ENCODE measurements around the gene JAKMIP3. TPM values are rescaled to one million over a fixed set of nuclear protein-coding genes. Genes with fewer than 3 reads are reported as not detected.

Gene JAKMIP3
- total and polyA plus RNA-seq, 10 of the 15 experiments (the other 5 are each of a cell fraction or from before 2014, with no cell fraction given), result 0.01 TPM; not detected in 7

GRCh38 chr10:132107949-132108877, 42.5 kb downstream of the JAKMIP3 start:
- no TSS peak for BruUV-seq (replicated peaks)
- TF ChIP-seq PAX8 (IDR thresholded peaks at IDR 0.05) (no peak), RUNX3 (IDR thresholded peaks at IDR 0.05; ENCODE audit: low read length) (no peak), FOXK2 (IDR thresholded peaks at IDR 0.05) (no peak), POLR2A (IDR thresholded peaks at IDR 0.05; ENCODE audit: low read depth, low read length) (no peak), SMARCA5 (IDR thresholded peaks at IDR 0.05) (no peak), RFX5 (IDR thresholded peaks at IDR 0.05; ENCODE audit: low read depth, low read length) (no peak), SUZ12 (IDR thresholded peaks at IDR 0.05; ENCODE audit: unreplicated experiment) (no peak), POU2F2 (IDR thresholded peaks at IDR 0.05; ENCODE audit: borderline replicate concordance, low read depth, low read length) (no peak), ZNF622 (IDR thresholded peaks at IDR 0.05) (no peak), BACH1 (IDR thresholded peaks at IDR 0.05; ENCODE audit: borderline replicate concordance) (no peak), CEBPB (IDR thresholded peaks at IDR 0.05; ENCODE audit: borderline replicate concordance in 1 of 2, low read depth in 2 of 2, low read length in 2 of 2) (no peak), ETV6 (conservative IDR thresholded peaks at IDR 0.05 in 1 of 2, IDR thresholded peaks at IDR 0.05 in 1 of 2; ENCODE audit: borderline replicate concordance in 1 of 2, low read depth in 1 of 2) (no peak), MAX (IDR thresholded peaks at IDR 0.05; ENCODE audit: low read depth, low read length) (no peak)

More at GRCh38 chr10:132107949-132108877, 42.5 kb downstream of the JAKMIP3 start:
- DNase-seq (ENCODE audit: low read depth, low spot score) (no peak), ATAC-seq (no peak), FAIRE-seq (no peak)
- Histone ChIP-seq H3K79me2 (ENCODE audit: control insufficient read depth, insufficient read depth, low read length) (no peaks in the 10 kb centered on the region), H3K9me3 (replicated peaks; ENCODE audit: control insufficient read depth, insufficient read depth, low read length) (no peaks in the 10 kb centered on the region), H3K27me3 (replicated peaks in 1 of 2; ENCODE audit: control insufficient read depth in 2 of 2, insufficient read depth in 2 of 2, low read length in 1 of 2) (no peaks in the 10 kb centered on the region), H3K4me2 (ENCODE audit: control insufficient read depth, insufficient read depth) (no peak overlapping the region), H3K4me3 (no peak overlapping the region), H3K4me1 (ENCODE audit: control insufficient read depth, insufficient read depth, low read length) (no peaks in the 10 kb centered on the region), H3K36me3 (ENCODE audit: control insufficient read depth in 2 of 2, insufficient read depth in 2 of 2, low read length in 1 of 2) (no peaks in the 10 kb centered on the region), H2AFZ (ENCODE audit: control insufficient read depth, low read depth, low read length) (no peak overlapping the region), H3K27ac (ENCODE audit: control insufficient read depth, insufficient read depth) (no peak overlapping the region), H3K9ac (ENCODE audit: control insufficient read depth, insufficient read depth, low read length) (no peak overlapping the region), H4K20me1 (ENCODE audit: control insufficient read depth, insufficient read depth) (no peaks in the 10 kb centered on the region)
- WGBS (ENCODE audit: insufficient coverage, insufficient replicate concordance, low lambda C conversion rate, missing lambda C conversion rate), result 41% methylated on average over 13 of the region's 13 CpGs
- in situ Hi-C loops (cut with MboI), result no loop called here
- ChIA-PET RAD21 (ENCODE audit: unreplicated experiment) (no interaction called here), SMC1A (ENCODE audit: uncharacterized antibody, unreplicated experiment) (no interaction called here), CTCF (no interaction called here), POLR2A (no interaction called here)
- intact Hi-C loops (cut with micrococcal nuclease; ENCODE audit: unreplicated experiment), result no loop called here

Measured in GM12878 (cell line).